AG04449 (cell line): Measurements from ENCODE around the gene MARCHF11.

ENCODE experiments used
- CTCF ChIA-PET: fragments of 350-600 bp; formaldehyde crosslinking; extraction: SDS; loops from one replicate; lab custom pipeline; 2021; ENCODE audit warnings: antibody characterized with exemption; lab: Yijun Ruan, JAX
- POLR2A ChIA-PET: fragments of 400-600, 350-600 bp; formaldehyde crosslinking; extraction: SDS; loops from one replicate; lab custom pipeline; 2020; ENCODE audit warnings: antibody characterized with exemption, inconsistent platforms; lab: Yijun Ruan, JAX
- DNase-seq: peaks from one replicate; pipeline ENCODE4 v3.0.0-alpha.2; 2010; ENCODE audit warnings: low read depth, low spot score
- H3K4me3 ChIP-seq: 2 replicates; pipeline ENCODE4 v1.5.1; 2011; ENCODE audit warnings: low read depth, mild to moderate bottlenecking, control low read depth, low read length
- TF ChIP-seq, protein P1 (sequence below): IDR thresholded peaks from one replicate; pipeline ENCODE4 v1.5.1; 2011; ENCODE audit warnings: mild to moderate bottlenecking, moderate library complexity, low read length, control low read depth, inconsistent platforms; ENCODE audit not compliant: insufficient read depth; ENCODE audit errors: missing control alignments

The MARCHF11 gene

DNA sequence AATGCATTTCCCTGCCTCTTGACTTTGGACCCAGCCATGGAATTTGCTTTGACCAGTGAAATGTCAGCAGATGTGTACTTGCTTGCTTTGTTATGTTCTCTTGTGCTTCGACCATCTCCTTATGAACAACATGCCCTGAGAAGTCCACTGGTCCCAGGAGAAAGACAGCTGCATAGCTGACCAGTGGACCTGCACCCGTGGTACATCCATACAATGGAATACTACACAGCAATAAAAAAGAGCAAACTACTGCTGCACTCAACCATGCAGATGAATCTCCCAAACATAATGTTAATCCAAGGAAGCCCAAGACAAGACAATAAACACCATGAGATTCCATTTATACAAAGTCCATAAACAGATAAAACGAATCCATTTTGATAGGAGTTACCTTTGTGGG, 30.0 kb downstream of the MARCHF11 start:
- H3K4me3 ChIP-seq = no peak overlapping the region
- no peak for DNase-seq
- TF ChIP-seq, protein P1, sequence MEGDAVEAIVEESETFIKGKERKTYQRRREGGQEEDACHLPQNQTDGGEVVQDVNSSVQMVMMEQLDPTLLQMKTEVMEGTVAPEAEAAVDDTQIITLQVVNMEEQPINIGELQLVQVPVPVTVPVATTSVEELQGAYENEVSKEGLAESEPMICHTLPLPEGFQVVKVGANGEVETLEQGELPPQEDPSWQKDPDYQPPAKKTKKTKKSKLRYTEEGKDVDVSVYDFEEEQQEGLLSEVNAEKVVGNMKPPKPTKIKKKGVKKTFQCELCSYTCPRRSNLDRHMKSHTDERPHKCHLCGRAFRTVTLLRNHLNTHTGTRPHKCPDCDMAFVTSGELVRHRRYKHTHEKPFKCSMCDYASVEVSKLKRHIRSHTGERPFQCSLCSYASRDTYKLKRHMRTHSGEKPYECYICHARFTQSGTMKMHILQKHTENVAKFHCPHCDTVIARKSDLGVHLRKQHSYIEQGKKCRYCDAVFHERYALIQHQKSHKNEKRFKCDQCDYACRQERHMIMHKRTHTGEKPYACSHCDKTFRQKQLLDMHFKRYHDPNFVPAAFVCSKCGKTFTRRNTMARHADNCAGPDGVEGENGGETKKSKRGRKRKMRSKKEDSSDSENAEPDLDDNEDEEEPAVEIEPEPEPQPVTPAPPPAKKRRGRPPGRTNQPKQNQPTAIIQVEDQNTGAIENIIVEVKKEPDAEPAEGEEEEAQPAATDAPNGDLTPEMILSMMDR = no peak
- CTCF ChIA-PET = no interaction called here
- POLR2A ChIA-PET = no interaction called here

DNA sequence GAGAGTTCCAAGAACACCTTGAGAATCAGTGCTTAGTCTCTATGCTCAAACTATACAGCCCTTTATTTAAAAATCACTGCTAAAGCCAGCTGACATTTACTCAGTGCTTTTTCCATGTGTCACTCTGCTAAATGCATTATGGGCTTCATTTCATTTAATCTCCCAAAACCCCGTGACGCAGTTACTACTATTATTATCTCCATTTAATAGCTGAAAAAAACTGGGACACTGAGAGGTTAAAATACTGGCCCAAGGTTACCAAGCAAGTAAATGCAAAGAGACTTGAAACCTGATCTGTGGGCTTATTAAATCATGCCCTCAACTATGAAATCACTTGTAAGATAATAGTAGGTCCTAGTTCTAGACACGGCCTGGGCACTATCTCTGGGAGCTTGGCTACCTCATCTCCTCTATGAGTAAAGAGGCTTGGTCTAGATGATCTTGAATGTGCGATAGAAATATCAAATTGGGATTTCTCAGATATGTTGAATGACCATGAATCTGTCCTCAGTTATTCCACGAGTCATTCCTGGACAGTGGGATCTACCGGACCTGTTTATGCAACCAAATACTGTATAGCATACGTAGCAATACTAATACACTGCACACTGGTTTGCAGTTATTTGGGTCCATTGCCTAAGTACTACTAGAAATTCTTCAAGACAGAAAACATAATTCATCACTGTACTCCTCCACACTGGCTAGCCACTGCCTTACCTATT, 32.3 kb downstream of the MARCHF11 start:
- POLR2A ChIA-PET = no interaction called here
- CTCF ChIA-PET = no interaction called here
- H3K4me3 ChIP-seq = no peak overlapping the region
- TF ChIP-seq, protein P1 = no peak
- DNase-seq = no peak

DNA sequence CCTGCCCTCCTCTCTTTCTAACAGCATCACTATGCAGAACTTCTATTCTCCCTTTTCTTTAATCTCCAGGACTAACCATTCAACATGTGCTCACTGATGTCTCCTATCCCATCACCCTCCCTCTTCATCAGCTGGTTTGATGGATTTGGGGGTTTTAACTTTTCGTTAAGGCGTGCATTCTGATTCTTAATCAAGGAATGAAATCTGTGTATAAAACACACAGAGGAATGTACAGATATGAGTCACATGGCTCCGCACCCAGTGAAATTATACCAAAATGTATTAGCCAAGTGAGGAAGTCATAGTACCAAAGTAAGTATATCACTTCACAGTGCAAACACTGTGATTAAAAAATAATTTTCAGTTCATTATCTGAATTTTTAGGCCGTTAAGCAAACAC, 35.2 kb downstream of the MARCHF11 start:
- POLR2A ChIA-PET = no interaction called here
- CTCF ChIA-PET = no interaction called here
- TF ChIP-seq, protein P1 = no peak
- DNase-seq = no peak
- H3K4me3 ChIP-seq = no peak overlapping the region

DNA sequence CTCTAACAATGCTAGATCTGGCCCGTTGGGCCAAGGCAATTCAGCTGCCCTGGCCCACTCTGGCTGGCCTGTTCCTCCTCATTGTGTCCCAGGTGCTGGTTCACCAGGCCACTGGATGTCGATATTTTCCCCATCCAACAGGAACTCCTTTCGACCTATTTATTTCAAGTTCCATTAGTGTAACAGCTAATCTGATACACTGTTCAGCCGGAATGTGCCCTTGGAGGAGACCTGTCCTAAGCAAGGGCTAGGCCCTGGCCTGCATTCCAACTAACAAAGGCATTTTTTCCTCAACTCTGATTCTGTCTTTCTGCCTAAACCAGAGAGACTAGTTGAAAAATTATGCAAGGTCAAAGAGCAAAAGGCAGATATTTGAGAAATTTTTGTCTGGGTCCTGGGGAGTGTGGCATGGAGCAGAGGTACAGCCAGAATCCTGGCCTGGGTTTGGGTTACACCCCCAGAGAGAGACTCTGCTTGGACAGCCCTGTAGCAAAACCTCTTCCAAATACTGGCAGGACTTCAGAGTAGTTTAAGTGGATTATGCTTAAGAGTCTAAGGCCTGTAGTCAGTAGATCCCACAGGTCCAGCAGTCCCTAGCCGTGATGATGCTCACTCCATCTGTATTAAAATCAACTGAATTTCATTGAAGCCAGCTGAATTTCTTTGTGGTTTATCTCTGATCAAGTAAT, 36.1 kb downstream of the MARCHF11 start:
- H3K4me3 ChIP-seq = no peak overlapping the region
- DNase-seq = no peak
- CTCF ChIA-PET = no interaction called here
- TF ChIP-seq, protein P1 = no peak
- POLR2A ChIA-PET = no interaction called here

DNA sequence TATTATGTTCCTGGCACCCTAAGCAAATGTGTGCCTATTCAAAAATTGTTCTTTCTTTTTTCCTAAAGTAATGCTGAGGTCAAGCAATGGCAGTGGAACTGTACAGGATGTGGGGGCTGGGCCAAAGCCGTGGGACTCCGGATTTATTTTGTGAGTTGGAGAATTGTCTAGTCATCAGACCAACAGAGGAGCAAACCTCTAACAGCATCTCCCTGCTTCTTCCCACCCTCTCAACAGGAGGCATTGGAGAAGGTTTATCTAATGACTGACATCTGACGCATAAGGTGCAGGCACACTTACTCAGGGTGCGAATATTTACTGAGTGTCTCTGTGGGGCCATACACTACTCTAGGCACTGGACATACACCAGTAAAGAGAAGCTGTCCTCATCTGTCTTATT, 38.6 kb downstream of the MARCHF11 start:
- no peak overlapping the region for H3K4me3 ChIP-seq
- ChIA-PET POLR2A (no interaction called here), CTCF (no interaction called here)
- no peak for DNase-seq
- TF ChIP-seq, protein P1 = no peak

DNA sequence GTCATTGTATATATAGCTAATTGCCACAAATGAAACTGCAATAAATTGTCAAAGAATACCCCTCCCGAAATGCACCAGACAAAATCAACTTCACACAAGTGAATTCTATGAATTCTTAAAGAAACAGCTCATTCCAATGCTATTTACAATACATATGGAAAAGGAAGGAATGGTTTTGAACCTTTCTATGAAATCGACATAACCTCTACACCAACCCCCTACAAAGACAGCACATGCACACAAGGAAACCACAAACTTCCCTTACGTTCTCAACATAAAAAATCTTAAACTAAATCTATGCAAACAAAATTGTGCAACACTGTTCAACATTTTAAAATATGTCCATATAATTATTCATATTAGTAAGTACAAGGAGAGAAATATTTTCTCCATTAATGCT, 39.2 kb downstream of the MARCHF11 start:
- H3K4me3 ChIP-seq = no peak overlapping the region
- ChIA-PET CTCF (no interaction called here), POLR2A (no interaction called here)
- no peak for DNase-seq
- TF ChIP-seq, protein P1 = no peak
